Stimulated activated effector memory CD8-positive, alpha-beta T cell treated with anti-CD3 and anti-CD28 coated beads, Interleukin-12 subunit alpha, Interleukin-12 subunit beta, amount 100 ng/mL, for 72 hours (primary cell): Measurements from ENCODE around the gene DCBLD2.
"Not testable (repeated sequence)": the region's sequence is repeated elsewhere in the genome, so short reads cannot be mapped to it uniquely, and the experiment has no call there.

Experiments
- ATAC-seq: fragments of 150-1000 bp; cut with Tn5 transposase; 2 replicates; pipeline ENCODE4 v1.10.0; 2021
- DNase-seq, 2 donors: peaks; one replicate each; pipeline ENCODE4 v3.0.0; 2021 to 2022; ENCODE audit warnings: low spot score in 2 of 2
- H3K27ac Mint-ChIP-seq: one replicate; pipeline ENCODE4 v1.8.0; 2022; ENCODE audit warnings: mild to moderate bottlenecking, mixed read lengths
- H3K36me3 Mint-ChIP-seq: one replicate; pipeline ENCODE4 v1.8.0; 2022; ENCODE audit warnings: mild to moderate bottlenecking, mixed read lengths
- H3K4me1 Mint-ChIP-seq: one replicate; pipeline ENCODE4 v1.8.0; 2022; ENCODE audit warnings: mixed read lengths
- H3K4me3 Mint-ChIP-seq: one replicate; pipeline ENCODE4 v1.8.0; 2022; ENCODE audit warnings: mild to moderate bottlenecking, mixed read lengths
- H3K9me3 Mint-ChIP-seq: one replicate; pipeline ENCODE4 v1.8.0; 2022; ENCODE audit warnings: mixed read lengths

The DCBLD2 gene

GRCh38 chr3:98874602-98875249 is 26.8 kb downstream of the DCBLD2 start:
- ATAC-seq (no peak), DNase-seq (no peak)
- H3K4me1 Mint-ChIP-seq = no peaks in the 10 kb centered on the region
- no peaks in the 10 kb centered on the region for H3K9me3 Mint-ChIP-seq
- H3K4me3 Mint-ChIP-seq = no peak overlapping the region
- H3K36me3 Mint-ChIP-seq = no peaks in the 10 kb centered on the region
- H3K27ac Mint-ChIP-seq = no peak overlapping the region

GRCh38 chr3:98869391-98869790 is 32.1 kb downstream of the DCBLD2 start:
- ATAC-seq (no peak), DNase-seq (no peak)
- Mint-ChIP-seq H3K36me3 (no peaks in the 10 kb centered on the region), H3K4me1 (no peaks in the 10 kb centered on the region), H3K4me3 (no peak overlapping the region), H3K27ac (no peak overlapping the region), H3K9me3 (peaks cover 2% of the 10 kb centered on the region)

DNA sequence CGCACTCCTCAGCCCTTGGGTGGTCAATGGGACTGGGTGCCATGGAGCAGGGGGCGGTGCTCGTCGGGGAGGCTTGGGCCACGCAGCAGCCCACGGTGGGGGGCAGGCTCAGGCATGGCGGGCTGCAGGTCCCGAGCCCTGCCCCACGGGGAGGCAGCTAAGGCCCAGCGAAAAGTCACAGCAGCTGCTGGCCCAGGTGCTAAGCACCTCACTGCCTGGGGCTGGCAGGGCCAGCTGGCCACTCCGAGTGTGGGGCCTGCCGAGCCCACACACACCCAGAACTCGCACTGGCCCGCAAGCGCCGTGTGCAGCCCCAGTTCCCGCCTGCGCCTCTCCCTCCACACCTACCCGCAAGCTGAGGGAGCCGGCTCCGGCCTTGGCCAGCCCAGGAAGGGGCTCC is 43.5 kb downstream of the DCBLD2 start:
- not testable (repeated sequence) for DNase-seq, H3K4me3 Mint-ChIP-seq, H3K4me1 Mint-ChIP-seq, H3K36me3 Mint-ChIP-seq, H3K9me3 Mint-ChIP-seq, H3K27ac Mint-ChIP-seq, ATAC-seq

- not testable (repeated sequence) for H3K4me3 Mint-ChIP-seq, H3K9me3 Mint-ChIP-seq, H3K27ac Mint-ChIP-seq, ATAC-seq, DNase-seq, H3K36me3 Mint-ChIP-seq, H3K4me1 Mint-ChIP-seq
Measured at GRCh38 chr3:98857258-98857657, 44.2 kb downstream of the DCBLD2 start.

DNA sequence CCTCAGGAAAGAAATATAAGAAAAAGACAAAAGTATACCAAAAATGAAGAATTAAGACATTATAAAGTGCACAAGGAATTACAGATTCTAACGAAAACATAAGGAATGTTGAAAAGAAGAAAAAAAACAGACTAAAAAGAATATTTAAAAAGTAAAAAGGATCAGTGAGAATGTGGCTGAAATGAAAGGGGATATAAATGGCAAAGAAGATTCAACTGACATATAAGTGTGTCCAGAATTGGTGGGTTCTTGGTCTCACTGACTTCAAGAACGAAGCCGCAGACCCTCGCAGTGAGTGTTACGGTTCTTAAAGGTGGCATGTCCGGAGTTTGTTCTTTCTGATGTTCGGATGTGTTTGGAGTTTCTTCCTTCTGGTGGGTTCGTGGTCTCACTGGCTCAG is 44.8 kb downstream of the DCBLD2 start:
- Mint-ChIP-seq H3K4me3 (no peak overlapping the region), H3K36me3 (no peaks in the 10 kb centered on the region), H3K9me3 (peaks cover 6% of the 10 kb centered on the region), H3K4me1 (no peaks in the 10 kb centered on the region), H3K27ac (no peak overlapping the region)
- ATAC-seq = no peak
- DNase-seq = no peak

DNA sequence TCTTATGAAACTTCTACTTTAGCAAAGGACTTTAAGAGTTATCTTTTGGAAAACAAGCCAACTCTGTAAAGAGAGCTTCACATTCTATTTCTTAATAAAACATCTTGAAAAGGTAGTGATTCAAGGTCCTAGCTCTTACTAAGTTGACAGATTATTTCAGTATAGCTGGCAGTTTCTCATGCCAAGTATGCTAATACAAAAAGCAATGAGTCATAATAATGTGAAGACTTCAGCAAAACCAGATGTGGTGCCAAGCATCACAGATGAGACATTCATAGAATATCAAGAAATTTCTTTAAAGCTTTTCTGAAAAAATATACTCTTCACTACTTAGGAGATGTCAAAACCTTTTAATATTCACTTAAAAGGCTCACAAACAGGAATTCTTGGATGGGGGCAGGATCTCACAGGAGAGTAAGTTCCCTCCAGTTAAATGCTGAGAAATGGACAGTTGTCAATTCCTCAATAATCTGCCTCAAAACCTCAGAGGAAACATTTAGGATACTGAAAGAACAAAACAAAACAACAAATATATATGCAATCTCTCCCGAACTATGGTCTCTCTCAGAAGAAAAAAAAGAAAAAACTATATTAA is 45.6 kb downstream of the DCBLD2 start:
- DNase-seq (no peak), ATAC-seq (no peak)
- no peak overlapping the region for H3K27ac Mint-ChIP-seq
- no peaks in the 10 kb centered on the region for H3K36me3 Mint-ChIP-seq
- H3K4me1 Mint-ChIP-seq = no peaks in the 10 kb centered on the region
- no peak overlapping the region for H3K4me3 Mint-ChIP-seq
- H3K9me3 Mint-ChIP-seq = peaks cover 3% of the 10 kb centered on the region

DNA sequence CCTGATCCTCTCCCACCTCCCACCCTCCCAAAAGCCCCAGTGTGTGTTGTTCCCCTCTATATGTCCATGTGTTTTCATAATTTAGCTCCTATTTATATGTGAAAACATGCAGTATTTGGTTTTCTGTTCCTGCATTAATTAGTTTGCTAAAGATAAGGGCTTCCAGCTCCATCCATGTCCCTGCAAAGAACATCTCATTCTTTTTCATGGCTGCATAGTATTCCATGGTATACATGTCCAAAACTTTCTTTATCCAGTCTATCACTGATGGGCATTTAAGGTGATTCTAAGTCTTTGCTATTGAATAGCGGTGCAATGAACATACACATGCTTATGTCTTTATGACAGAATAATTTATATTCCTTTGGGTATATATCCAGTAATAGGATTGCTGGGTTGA is 53.4 kb downstream of the DCBLD2 start:
- no peak overlapping the region for H3K27ac Mint-ChIP-seq
- no peak overlapping the region for H3K4me3 Mint-ChIP-seq
- no peak for ATAC-seq
- no peaks in the 10 kb centered on the region for H3K36me3 Mint-ChIP-seq
- no peaks in the 10 kb centered on the region for H3K4me1 Mint-ChIP-seq
- DNase-seq = no peak
- no peaks in the 10 kb centered on the region for H3K9me3 Mint-ChIP-seq

DNA sequence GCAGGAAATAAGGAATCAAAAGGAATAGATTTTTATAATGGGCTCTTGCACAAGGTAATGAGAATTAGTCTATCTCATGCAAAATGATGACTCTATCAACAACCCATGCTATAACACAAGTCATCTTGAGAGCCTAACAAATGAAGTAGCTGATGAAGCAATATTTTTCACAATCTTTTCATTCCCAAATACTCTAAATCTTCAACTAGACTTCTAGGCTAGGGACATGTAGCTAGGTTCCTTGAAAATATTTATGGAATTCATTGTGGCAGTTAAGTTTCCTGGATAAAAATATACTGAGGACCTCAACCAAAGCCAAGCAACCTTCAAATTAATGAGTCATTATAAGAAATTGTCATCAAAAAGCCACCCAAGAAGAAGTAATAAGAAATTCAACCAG is 55.4 kb downstream of the DCBLD2 start:
- Mint-ChIP-seq H3K9me3 (no peaks in the 10 kb centered on the region), H3K27ac (no peak overlapping the region), H3K36me3 (no peaks in the 10 kb centered on the region), H3K4me1 (no peaks in the 10 kb centered on the region), H3K4me3 (no peak overlapping the region)
- DNase-seq (no peak), ATAC-seq (no peak)

DNA sequence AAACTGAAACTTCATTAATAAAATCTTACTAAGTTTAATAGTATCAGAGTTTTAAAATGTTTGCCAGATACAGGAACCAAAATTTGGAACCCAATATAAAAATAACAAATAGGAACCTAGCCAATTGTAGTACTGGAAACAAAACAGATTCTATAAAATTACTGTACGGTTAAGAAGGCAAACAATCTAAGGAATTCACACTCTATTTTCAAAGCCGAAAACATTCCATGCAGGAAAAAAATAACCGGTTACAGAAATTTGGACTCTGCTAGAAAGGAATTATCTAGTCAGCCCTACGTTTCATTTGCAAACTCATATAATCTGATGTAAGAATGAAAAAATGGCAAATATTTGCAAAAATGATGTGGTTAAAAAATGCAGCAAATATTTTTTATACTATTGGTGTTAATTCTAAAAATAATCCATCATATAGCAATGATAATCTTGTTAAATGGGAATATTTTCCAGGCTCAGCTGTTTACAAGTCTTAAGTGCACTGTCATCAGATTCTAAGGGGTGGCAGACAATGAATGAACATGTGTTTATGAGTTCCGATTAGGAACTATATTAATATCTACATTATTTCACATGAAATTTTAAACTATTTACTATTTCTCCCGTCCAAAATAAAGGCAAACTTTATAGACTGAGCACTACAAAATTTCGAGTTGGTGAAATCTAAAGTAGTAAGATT is 58.1 kb downstream of the DCBLD2 start:
- Mint-ChIP-seq H3K27ac (no peak overlapping the region), H3K4me3 (no peak overlapping the region), H3K9me3 (peaks cover 2% of the 10 kb centered on the region), H3K36me3 (no peaks in the 10 kb centered on the region), H3K4me1 (peaks cover 5% of the 10 kb centered on the region)
- no peak for ATAC-seq
- no peak for DNase-seq

DNA sequence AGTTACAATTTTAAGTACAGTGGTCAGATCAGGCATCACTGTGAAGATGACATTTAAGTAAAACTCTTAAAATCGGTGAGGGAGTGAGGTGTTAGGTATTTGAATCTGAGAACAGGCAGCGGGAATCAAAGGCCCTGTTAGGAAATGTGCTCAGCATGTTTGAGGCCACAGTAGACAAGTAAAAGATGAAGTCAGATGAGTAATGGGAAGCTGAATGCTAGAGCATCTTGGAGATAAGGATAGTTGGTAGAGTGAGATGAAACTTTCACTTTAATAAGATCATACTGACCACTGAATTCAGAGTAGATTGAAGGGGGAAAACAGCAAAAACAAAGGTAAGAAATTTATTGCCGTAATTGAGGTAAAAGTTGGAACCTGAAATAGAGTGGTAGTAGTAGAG is 61.6 kb downstream of the DCBLD2 start:
- no peaks in the 10 kb centered on the region for H3K36me3 Mint-ChIP-seq
- H3K4me1 Mint-ChIP-seq = peaks cover 5% of the 10 kb centered on the region
- no peak for ATAC-seq
- no peak overlapping the region for H3K27ac Mint-ChIP-seq
- H3K4me3 Mint-ChIP-seq = no peak overlapping the region
- peaks cover 2% of the 10 kb centered on the region for H3K9me3 Mint-ChIP-seq
- no peak for DNase-seq

DNA sequence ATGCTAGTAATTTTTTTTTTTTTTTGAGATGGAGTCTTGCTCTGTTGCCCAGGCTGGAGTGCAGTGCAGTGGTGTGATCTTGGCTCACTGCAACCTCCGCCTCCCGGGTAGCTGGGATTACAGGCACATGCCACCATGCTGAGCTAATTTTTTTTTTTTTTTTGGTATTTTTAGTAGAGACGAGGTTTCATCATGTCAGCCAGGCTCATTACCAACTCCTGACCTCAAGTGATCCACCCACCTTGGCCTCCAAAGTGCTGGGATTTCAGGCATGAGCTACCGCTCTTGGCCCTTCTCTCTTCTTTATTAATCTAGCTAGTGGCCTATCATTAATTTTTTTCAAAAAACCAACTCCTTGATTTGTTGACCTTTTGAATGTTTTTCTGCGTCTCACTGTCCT is 70.4 kb downstream of the DCBLD2 start:
- ATAC-seq, H3K27ac Mint-ChIP-seq, H3K4me1 Mint-ChIP-seq, H3K36me3 Mint-ChIP-seq, H3K9me3 Mint-ChIP-seq, DNase-seq, H3K4me3 Mint-ChIP-seq: not testable (repeated sequence)

GRCh38 chr3:98829246-98829832 is 72.2 kb downstream of the DCBLD2 start:
- Mint-ChIP-seq H3K27ac (no peak overlapping the region), H3K9me3 (no peaks in the 10 kb centered on the region), H3K4me1 (no peaks in the 10 kb centered on the region), H3K36me3 (no peaks in the 10 kb centered on the region), H3K4me3 (no peak overlapping the region)
- no peak for ATAC-seq
- no peak for DNase-seq

DNA sequence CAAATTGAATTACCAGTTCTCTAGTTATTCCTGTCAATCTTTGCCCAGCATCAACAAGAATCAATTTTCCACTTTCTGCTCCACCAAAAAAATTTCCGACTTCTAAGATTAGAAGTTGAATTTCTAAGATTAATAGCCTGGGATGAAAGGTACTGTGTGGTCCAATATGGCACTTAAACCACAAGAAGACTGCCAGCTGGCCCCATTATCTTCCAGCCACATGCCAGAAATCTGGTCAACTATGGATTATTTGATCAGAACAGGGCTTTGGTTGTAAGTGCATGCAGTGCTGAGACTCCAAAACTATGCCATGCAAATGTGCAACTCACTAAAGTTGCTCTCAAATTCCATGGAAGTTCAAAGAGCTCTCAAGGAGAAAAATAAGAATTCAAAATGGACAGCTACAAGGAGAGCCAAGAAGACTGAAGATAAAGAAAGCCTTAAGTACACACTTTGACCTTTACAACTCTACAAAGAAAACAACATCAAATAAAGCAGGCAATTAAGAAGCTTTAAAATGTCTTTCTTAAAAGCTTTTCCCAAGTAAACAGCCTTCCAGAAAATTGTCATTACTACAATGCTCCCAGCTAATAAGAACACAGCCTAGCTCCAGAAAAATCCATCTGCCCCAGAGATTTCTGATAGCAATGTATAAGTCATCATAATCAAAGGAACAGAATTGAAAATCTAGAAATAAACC is 74.1 kb downstream of the DCBLD2 start:
- no peaks in the 10 kb centered on the region for H3K9me3 Mint-ChIP-seq
- no peak overlapping the region for H3K4me3 Mint-ChIP-seq
- H3K27ac Mint-ChIP-seq = no peak overlapping the region
- H3K36me3 Mint-ChIP-seq = no peaks in the 10 kb centered on the region
- DNase-seq (no peak), ATAC-seq (no peak)
- no peaks in the 10 kb centered on the region for H3K4me1 Mint-ChIP-seq

DNA sequence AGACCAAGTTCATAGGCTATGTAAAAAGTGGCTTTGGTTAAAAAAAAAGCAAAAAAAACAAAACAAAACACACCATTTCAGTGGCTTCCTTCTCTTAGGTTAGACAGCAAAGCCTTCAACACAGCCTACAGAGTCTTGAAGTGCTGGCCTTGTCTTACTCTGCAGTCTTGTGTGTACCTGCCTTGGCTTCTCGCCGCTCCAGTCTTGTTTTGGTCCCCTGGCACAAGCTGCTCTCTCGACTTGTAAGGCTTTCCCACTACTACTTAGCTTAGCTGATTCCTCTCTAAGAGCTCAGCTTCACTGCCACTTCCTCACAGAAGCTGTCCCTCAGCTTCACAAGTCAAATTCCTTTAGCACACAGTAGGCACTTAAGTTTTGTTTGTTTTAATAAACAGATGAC is 75.4 kb downstream of the DCBLD2 start:
- H3K27ac Mint-ChIP-seq = no peak overlapping the region
- no peaks in the 10 kb centered on the region for H3K9me3 Mint-ChIP-seq
- no peaks in the 10 kb centered on the region for H3K36me3 Mint-ChIP-seq
- H3K4me3 Mint-ChIP-seq = no peak overlapping the region
- ATAC-seq (no peak), DNase-seq (no peak)
- H3K4me1 Mint-ChIP-seq = no peaks in the 10 kb centered on the region

DNA sequence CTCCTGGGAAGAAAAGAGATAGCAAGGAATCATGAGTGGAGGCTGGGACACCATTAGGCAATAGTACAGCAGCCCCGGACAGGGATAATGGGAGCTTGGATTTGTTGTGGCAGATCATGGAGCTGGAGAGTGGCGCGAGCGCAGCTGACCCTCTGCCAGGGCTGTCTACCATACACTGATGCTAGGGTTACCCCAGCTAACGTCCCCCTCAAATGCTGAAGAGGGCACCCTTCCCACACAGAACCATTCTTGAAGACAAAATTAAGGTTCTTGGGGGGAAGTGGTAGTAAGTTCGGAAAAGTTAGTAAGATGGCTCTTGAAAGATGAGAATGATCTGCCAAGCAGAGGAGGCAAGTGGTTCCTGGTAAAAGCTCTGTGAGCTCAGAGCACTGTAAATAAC is 77.2 kb downstream of the DCBLD2 start:
- no peaks in the 10 kb centered on the region for H3K36me3 Mint-ChIP-seq
- no peak overlapping the region for H3K4me3 Mint-ChIP-seq
- H3K4me1 Mint-ChIP-seq = no peaks in the 10 kb centered on the region
- ATAC-seq (peak; percentile 28), DNase-seq (no peak)
- H3K27ac Mint-ChIP-seq = no peak overlapping the region
- H3K9me3 Mint-ChIP-seq = no peaks in the 10 kb centered on the region
